Uterus (tissue), 4 donors: ENCODE data around the gene TRIM14. TPM values are rescaled to one million over a fixed set of nuclear protein-coding genes. Genes with fewer than 3 reads are reported as not detected.

Experiments used
- DNase-seq, 2 donors: peaks; one replicate each; pipeline ENCODE4 v3.0.0-alpha.2; 2019 to 2020
- H3K27ac ChIP-seq, 2 donors: fragments of 200-600 bp; sonication (generic); 1 replicate in 1 of 2; 2 replicates in 1 of 2; pipeline ENCODE4 v1.5.1; 2016 to 2018
- H3K27me3 ChIP-seq, 2 donors: fragments of 200-600 bp; sonication (generic); one replicate each; pipeline ENCODE4 v1.5.1; 2018 to 2019; ENCODE audit warnings: control low read depth in 1 of 2
- H3K36me3 ChIP-seq, 2 donors: fragments of 200-600 bp; sonication (generic); one replicate each; pipeline ENCODE4 v1.5.1; 2019; ENCODE audit warnings: control low read depth in 1 of 2
- H3K4me1 ChIP-seq, 2 donors: fragments of 200-600 bp; sonication (generic); one replicate each; pipeline ENCODE4 v1.5.1; 2018 to 2019; ENCODE audit warnings: control low read depth in 1 of 2
- H3K4me3 ChIP-seq, 2 donors: fragments of 200-600 bp; sonication (generic); 1 replicate in 1 of 2; 2 replicates in 1 of 2; pipeline ENCODE4 v1.5.1; 2018 to 2019; ENCODE audit warnings: mild to moderate bottlenecking in 1 of 2
- H3K9me3 ChIP-seq, 2 donors: fragments of 200-600 bp; sonication (generic); one replicate each; pipeline ENCODE4 v1.5.1; 2019; ENCODE audit warnings: control low read depth in 1 of 2
- POLR2A ChIP-seq, 2 donors: fragments of 450-650 bp; IDR thresholded peaks; one replicate each; pipeline ENCODE4 v1.6.1; 2016; ENCODE audit warnings: antibody characterized with exemption in 2 of 2, mild to moderate bottlenecking in 1 of 2, moderate library complexity in 1 of 2
- intact Hi-C: fragments of 100-400 bp; cut with DNase I; formaldehyde crosslinking; loops from one replicate; pipeline ENCODE4 v1.15.1; 2023; ENCODE audit warnings: low total_unique reads
- total RNA-seq, 4 donors: library from RNA; depleted of rRNA in 3 of 4; stranded (reverse); fragments of >200 nt in 3 of 4; gene quantifications; one replicate each; pipeline versions ENCODE4 v1.1.0 to v1.2.4, GENCODE V29; 2014 to 2023
- TF ChIP-seq, protein P1 (sequence below), 4 experiments: fragments of 200-600 bp in 2 of 4; fragments of 450-650 bp in 2 of 4; sonication (generic) in 2 of 4; IDR thresholded peaks; one replicate each; pipeline ENCODE4 v1.5.1; 2016 to 2019; ENCODE audit warnings: antibody characterized with exemption in 4 of 4, mild to moderate bottlenecking in 2 of 4, moderate library complexity in 1 of 4
- donor health status: DM: yes; HTN: yes; CAD: no.

The TRIM14 gene
- total RNA-seq, 4 donors from 2014 or later = 1.5 to 17.7 (median 10.9) TPM

DNA sequence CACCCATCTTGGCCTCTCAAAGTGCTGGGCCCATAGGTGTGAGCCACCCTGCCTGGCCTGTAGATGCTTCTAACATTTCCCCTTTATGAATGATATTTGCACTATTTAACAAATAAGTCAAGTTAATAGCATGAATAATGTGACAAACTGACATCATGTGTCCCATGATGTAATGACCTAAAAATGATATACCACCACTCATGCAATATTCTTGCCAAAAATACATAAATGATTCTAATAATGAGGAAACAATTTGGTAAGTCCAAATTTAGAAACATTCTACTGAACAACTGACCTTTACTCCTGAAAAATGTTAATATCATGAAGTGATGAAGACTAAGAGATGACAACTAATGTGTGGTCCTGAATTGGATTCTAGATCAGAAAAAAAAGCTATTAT is 33.5 kb upstream of the TRIM14 start:
- Histone ChIP-seq H3K4me3 (no peak overlapping the region), H3K9me3 (no peaks in the 10 kb centered on the region), H3K4me1 (no peaks in the 10 kb centered on the region), H3K27ac (no peak overlapping the region), H3K27me3 (no peaks in the 10 kb centered on the region), H3K36me3 (no peaks in the 10 kb centered on the region)
- intact Hi-C loops = no loop called here
- no peak for TF ChIP-seq POLR2A (IDR thresholded peaks at IDR 0.05)
- TF ChIP-seq, protein P1, sequence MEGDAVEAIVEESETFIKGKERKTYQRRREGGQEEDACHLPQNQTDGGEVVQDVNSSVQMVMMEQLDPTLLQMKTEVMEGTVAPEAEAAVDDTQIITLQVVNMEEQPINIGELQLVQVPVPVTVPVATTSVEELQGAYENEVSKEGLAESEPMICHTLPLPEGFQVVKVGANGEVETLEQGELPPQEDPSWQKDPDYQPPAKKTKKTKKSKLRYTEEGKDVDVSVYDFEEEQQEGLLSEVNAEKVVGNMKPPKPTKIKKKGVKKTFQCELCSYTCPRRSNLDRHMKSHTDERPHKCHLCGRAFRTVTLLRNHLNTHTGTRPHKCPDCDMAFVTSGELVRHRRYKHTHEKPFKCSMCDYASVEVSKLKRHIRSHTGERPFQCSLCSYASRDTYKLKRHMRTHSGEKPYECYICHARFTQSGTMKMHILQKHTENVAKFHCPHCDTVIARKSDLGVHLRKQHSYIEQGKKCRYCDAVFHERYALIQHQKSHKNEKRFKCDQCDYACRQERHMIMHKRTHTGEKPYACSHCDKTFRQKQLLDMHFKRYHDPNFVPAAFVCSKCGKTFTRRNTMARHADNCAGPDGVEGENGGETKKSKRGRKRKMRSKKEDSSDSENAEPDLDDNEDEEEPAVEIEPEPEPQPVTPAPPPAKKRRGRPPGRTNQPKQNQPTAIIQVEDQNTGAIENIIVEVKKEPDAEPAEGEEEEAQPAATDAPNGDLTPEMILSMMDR (IDR thresholded peaks at IDR 0.05) = no peak
- DNase-seq = no peak

DNA sequence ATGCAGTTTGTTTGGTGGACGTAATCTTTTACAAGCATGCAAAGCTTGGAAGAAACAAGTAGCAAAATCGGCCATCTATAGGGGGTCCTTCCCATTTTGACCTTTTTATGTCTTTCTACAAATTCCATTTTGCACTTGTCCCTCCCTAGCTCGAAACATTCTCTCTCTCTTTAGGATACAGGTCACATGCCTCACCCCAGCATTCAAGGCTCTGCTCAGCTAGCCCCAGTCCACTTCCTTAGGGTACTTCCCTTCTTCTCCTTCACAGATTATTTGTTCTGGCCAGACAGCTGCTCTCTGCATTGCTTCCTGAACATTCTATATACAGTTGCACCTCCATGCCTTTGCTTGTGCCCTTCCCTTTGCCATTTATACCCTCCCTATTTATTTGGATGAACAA is 31.7 kb upstream of the TRIM14 start:
- TF ChIP-seq POLR2A (IDR thresholded peaks at IDR 0.05) = no peak
- TF ChIP-seq, protein P1 (IDR thresholded peaks at IDR 0.05) = no peak

DNA sequence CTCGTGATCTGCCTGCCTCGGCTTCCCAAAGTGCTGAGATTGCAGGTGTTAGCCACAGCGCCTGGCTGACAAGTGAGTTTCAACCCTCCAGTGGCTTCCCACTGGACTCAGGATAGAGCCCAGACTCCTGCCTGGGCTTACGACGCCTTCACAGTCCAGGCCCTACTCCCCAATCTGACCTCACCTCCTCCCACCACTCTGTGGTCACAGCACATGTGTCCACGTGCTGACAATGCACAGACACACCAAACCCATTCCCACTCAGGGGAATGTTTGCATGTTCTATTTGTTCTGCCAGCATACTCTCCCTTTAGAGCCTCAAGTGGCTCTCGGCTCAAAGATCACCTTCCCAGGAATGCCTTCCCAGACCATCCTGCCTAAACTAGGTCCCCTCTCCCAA is 31.1 kb upstream of the TRIM14 start:
- no peaks in the 10 kb centered on the region for H3K9me3 ChIP-seq

More for the DNA sequence above, 31.7 kb upstream of the TRIM14 start:
- DNase-seq = no peak
- intact Hi-C loops = no loop called here
- no peak overlapping the region for H3K27ac ChIP-seq
- H3K9me3 ChIP-seq = no peaks in the 10 kb centered on the region
- no peaks in the 10 kb centered on the region for H3K27me3 ChIP-seq
- no peak overlapping the region for H3K4me3 ChIP-seq
- H3K4me1 ChIP-seq = no peaks in the 10 kb centered on the region
- H3K36me3 ChIP-seq = no peaks in the 10 kb centered on the region

DNA sequence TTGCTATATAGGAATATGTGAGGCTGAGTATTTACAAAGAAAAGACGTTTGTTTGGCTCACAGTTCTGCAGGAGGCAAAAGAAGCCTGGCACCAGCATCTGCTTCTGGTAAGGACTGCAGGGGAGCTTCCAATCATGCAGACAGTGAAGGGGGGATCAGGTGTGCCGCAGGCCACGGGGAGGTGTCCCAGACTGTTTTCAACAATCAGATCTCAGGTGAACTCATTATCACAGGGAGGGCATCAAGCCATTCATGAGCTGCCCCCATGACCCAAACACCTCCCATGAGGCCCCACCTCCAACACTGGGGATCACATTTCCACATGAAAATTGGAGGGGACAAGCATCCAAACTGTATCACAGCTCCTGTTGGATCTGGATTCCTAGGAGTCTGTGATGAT is 30.4 kb upstream of the TRIM14 start:
- Histone ChIP-seq H3K27me3 (no peaks in the 10 kb centered on the region), H3K4me3 (no peak overlapping the region), H3K9me3 (no peaks in the 10 kb centered on the region), H3K27ac (no peak overlapping the region), H3K36me3 (no peaks in the 10 kb centered on the region), H3K4me1 (no peaks in the 10 kb centered on the region)
- DNase-seq = no peak
- intact Hi-C loops = no loop called here
- TF ChIP-seq, protein P1 (IDR thresholded peaks at IDR 0.05) = no peak
- TF ChIP-seq POLR2A (IDR thresholded peaks at IDR 0.05) = no peak

More for the DNA sequence above, 31.1 kb upstream of the TRIM14 start:
- TF ChIP-seq, protein P1 (IDR thresholded peaks at IDR 0.05) = no peak
- no peak for TF ChIP-seq POLR2A (IDR thresholded peaks at IDR 0.05)
- Histone ChIP-seq H3K27me3 (no peaks in the 10 kb centered on the region), H3K4me3 (no peak overlapping the region), H3K27ac (no peak overlapping the region), H3K4me1 (no peaks in the 10 kb centered on the region), H3K36me3 (no peaks in the 10 kb centered on the region)
- intact Hi-C loops = no loop called here
- DNase-seq = no peak

DNA sequence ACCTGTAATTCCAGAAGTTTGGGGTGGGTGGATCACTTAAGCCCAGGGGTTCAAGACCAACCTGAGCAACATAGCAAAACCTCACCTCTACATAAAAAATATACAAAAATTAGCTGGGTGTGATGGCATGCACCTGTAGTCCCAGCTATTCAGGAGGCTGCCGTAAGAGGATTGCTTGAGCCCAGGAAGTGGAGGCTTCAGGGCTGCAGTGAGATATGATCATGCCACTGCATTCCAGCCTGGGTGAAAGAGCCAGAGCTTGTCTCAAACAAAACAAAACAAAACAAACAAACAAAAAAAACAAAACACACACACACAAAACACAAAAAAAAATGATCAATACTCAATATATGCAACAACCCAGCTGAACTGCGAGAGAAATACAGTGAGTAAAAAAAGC is 29.5 kb upstream of the TRIM14 start:
- intact Hi-C loops = no loop called here
- no peak for TF ChIP-seq POLR2A (IDR thresholded peaks at IDR 0.05)
- TF ChIP-seq, protein P1 (IDR thresholded peaks at IDR 0.05) = no peak
- Histone ChIP-seq H3K4me3 (no peak overlapping the region), H3K36me3 (no peaks in the 10 kb centered on the region), H3K27ac (no peak overlapping the region), H3K4me1 (no peaks in the 10 kb centered on the region), H3K9me3 (no peaks in the 10 kb centered on the region), H3K27me3 (no peaks in the 10 kb centered on the region)
- DNase-seq = no peak
